HepG2 (cell line): Measurements from ENCODE around the gene RNF149. TPM values are rescaled to one million over a fixed set of nuclear protein-coding genes. Genes with fewer than 3 reads are reported as not detected.
A peak's percentile ranks its signal among the peaks of the same experiment; 100 is the strongest.

ENCODE experiments used
- ATAC-seq: fragments of 200-7000 bp; cut with Tn5 transposase; 3 replicates; pipeline ENCODE4 v1.9.1; 2020; ENCODE audit warnings: mild to moderate bottlenecking, moderate library complexity
- BruUV-seq: library from RNA; stranded (reverse); fragments of 400-500 nt; replicated peaks from 2 replicates; lab custom pipeline; 2021; lab: Mats Ljungman, UMichigan
- CTCF ChIA-PET: fragments of 300-600 bp; formaldehyde crosslinking; extraction: SDS; loops from one replicate; lab custom pipeline; 2021; ENCODE audit warnings: low total read pairs, inconsistent platforms, low intra/inter-chr PET ratio; lab: Yijun Ruan, JAX
- POLR2A ChIA-PET: fragments of 350-600 bp; sonication (Branson Sonifier 250); formaldehyde crosslinking; loops from one replicate; lab custom pipeline; 2020; ENCODE audit warnings: antibody characterized with exemption, inconsistent platforms; lab: Yijun Ruan, JAX
- DNase-seq: peaks from one replicate; pipeline ENCODE4 v3.0.0-alpha.2; 2015; ENCODE audit warnings: low spot score
- FAIRE-seq: peaks from 3 replicates; lab custom pipeline; 2011; peaks lifted over from hg19 to GRCh38; lab: Jason Lieb, UNC
- H2AFZ ChIP-seq: one replicate; pipeline ENCODE4 v1.6.1; 2011; ENCODE audit warnings: low read length, inconsistent platforms
- H3K27ac ChIP-seq: fragments of 300-600 bp; 3 replicates; pipeline ENCODE4 v1.8.0; 2011; ENCODE audit warnings: mixed run types, mild to moderate bottlenecking, mixed read lengths, low read length, inconsistent platforms; ENCODE audit not compliant: insufficient read depth; ENCODE audit errors: extremely low read length
- H3K27me3 ChIP-seq, 2 experiments: fragments of 200-600 bp in 1 of 2; 2 replicates in 1 of 2; 3 replicates in 1 of 2; pipeline versions ENCODE4 v1.6.0 to v1.8.0; 2011; ENCODE audit warnings: low read length in 2 of 2, mild to moderate bottlenecking in 2 of 2, moderate library complexity in 2 of 2, inconsistent platforms in 1 of 2; ENCODE audit not compliant: insufficient read depth in 2 of 2, control insufficient read depth in 1 of 2
- H3K36me3 ChIP-seq, 2 experiments: fragments of 200-600 bp in 1 of 2; replicated peaks in 1 of 2; 2 replicates in 1 of 2; 3 replicates in 1 of 2; pipeline versions ENCODE4 v1.5.1 to v1.8.0; 2011; ENCODE audit warnings: low read length in 2 of 2, inconsistent platforms in 1 of 2; ENCODE audit not compliant: insufficient read depth in 2 of 2, control insufficient read depth in 1 of 2
- H3K4me1 ChIP-seq: 2 replicates; pipeline ENCODE4 v1.5.1; 2012; ENCODE audit warnings: low read length, inconsistent platforms; ENCODE audit not compliant: insufficient read depth
- H3K4me2 ChIP-seq: 2 replicates; pipeline ENCODE4 v1.6.0; 2011; ENCODE audit warnings: low read depth, low read length, inconsistent platforms
- H3K4me3 ChIP-seq, 3 experiments: fragments of 200-600 bp in 1 of 3; sonication (generic), shearing (Covaris generic) in 1 of 3; replicated peaks in 1 of 3; 2 replicates each; pipeline ENCODE4 v1.5.1; 2011 to 2016; ENCODE audit warnings: low read length in 3 of 3, inconsistent platforms in 2 of 3, low read depth in 2 of 3, mild to moderate bottlenecking in 2 of 3, control low read depth in 1 of 3, mixed read lengths in 1 of 3; ENCODE audit not compliant: insufficient read depth in 1 of 3
- H3K79me2 ChIP-seq: one replicate; pipeline ENCODE4 v1.6.1; 2011; ENCODE audit warnings: low read length, inconsistent platforms; ENCODE audit not compliant: insufficient read depth
- H3K9ac ChIP-seq: 2 replicates; pipeline ENCODE4 v1.6.0; 2011; ENCODE audit warnings: mild to moderate bottlenecking, low read depth, low read length, inconsistent platforms; ENCODE audit not compliant: insufficient read depth
- H3K9me3 ChIP-seq: 2 replicates; pipeline ENCODE4 v1.5.1; 2012; ENCODE audit warnings: mild to moderate bottlenecking, low read length
- H4K20me1 ChIP-seq: 2 replicates; pipeline ENCODE4 v1.6.0; 2011; ENCODE audit warnings: inconsistent platforms, mild to moderate bottlenecking, low read length, moderate library complexity; ENCODE audit not compliant: insufficient read depth
- ASH2L ChIP-seq: fragments of 300-600, 200-600 bp; sonication (generic); IDR thresholded peaks from 2 replicates; pipeline ENCODE4 v1.7.0; 2017; ENCODE audit warnings: low read depth, mild to moderate bottlenecking, moderate library complexity, mixed read lengths, low read length; ENCODE audit not compliant: insufficient read length
- ATF3 ChIP-seq: sonication (generic); formaldehyde crosslinking; IDR thresholded peaks from 2 replicates; pipeline ENCODE4 v1.4.0; 2020; ENCODE audit warnings: missing genetic modification reagents
- ATF7 ChIP-seq, 2 experiments: fragments of 450-650 bp in 1 of 2; sonication (generic) in 1 of 2; formaldehyde crosslinking in 1 of 2; IDR thresholded peaks; 2 replicates each; pipeline versions ENCODE4 v1.4.0 to v1.6.1; 2016 to 2020; ENCODE audit warnings: antibody characterized with exemption in 1 of 2, mild to moderate bottlenecking in 1 of 2, missing genetic modification reagents in 1 of 2
- EHMT2 ChIP-seq: fragments of 200-600 bp; sonication (generic); IDR thresholded peaks from 2 replicates; pipeline ENCODE4 v1.7.0; 2017; ENCODE audit warnings: antibody characterized with exemption, low read depth, low read length, borderline replicate concordance
- HNF4A ChIP-seq: sonication (generic); formaldehyde crosslinking; IDR thresholded peaks from 2 replicates; pipeline ENCODE4 v1.4.0; 2020; ENCODE audit warnings: missing genetic modification reagents
- MIXL1 ChIP-seq: IDR thresholded peaks from 2 replicates; pipeline ENCODE4 v1.6.1; 2016
- SOX13 ChIP-seq, 3 experiments: fragments of 450-650 bp in 1 of 3; sonication (generic) in 1 of 3; formaldehyde crosslinking in 1 of 3; IDR thresholded peaks in 2 of 3; conservative IDR thresholded peaks in 1 of 3; 2 replicates each; pipeline versions ENCODE4 v1.5.0 to v1.6.1; 2016 to 2020; ENCODE audit warnings: antibody characterized with exemption in 1 of 3, mild to moderate bottlenecking in 1 of 3, missing compliant biosample characterization in 1 of 3, missing genetic modification reagents in 1 of 3, moderate library complexity in 1 of 3
- THRA ChIP-seq: sonication (generic); formaldehyde crosslinking; IDR thresholded peaks from 2 replicates; pipeline ENCODE4 v1.4.0; 2020; ENCODE audit warnings: missing genetic modification reagents, borderline replicate concordance
- ZFYVE20 ChIP-seq: sonication (generic); formaldehyde crosslinking; IDR thresholded peaks from 2 replicates; pipeline ENCODE4 v1.8.0; 2023; ENCODE audit warnings: low read depth, mild to moderate bottlenecking, moderate library complexity, missing genetic modification reagents, borderline replicate concordance
- ZNF142 ChIP-seq: sonication (generic); formaldehyde crosslinking; IDR thresholded peaks from 2 replicates; pipeline ENCODE4 v1.4.0; 2020; ENCODE audit warnings: missing genetic modification reagents
- ZNF331 ChIP-seq: sonication (generic); formaldehyde crosslinking; IDR thresholded peaks from 2 replicates; pipeline ENCODE4 v1.4.0; 2020; ENCODE audit warnings: missing genetic modification reagents
- ZNF335 ChIP-seq: sonication (generic); formaldehyde crosslinking; IDR thresholded peaks from 2 replicates; pipeline ENCODE4 v1.4.0; 2020; ENCODE audit warnings: missing genetic modification reagents
- ZNF501 ChIP-seq: sonication (generic); formaldehyde crosslinking; IDR thresholded peaks from 2 replicates; pipeline ENCODE4 v1.5.1; 2020; ENCODE audit warnings: mild to moderate bottlenecking, moderate library complexity, missing genetic modification reagents
- ZNF792 ChIP-seq: IDR thresholded peaks from 2 replicates; pipeline ENCODE4 v1.6.1; 2016
- WGBS: methylation state at CpG from one replicate; pipeline ENCODE4 v1.1.6; 2017; ENCODE audit warnings: low lambda C conversion rate; 5-methylcytosine and 5-hydroxymethylcytosine counted together
- in situ Hi-C: cut with HindIII; loops from 2 replicates; pipeline ENCODE4 v1.10.0; 2017; ENCODE audit warnings: low pct_unique_long_range_greater_than_20kb; ENCODE audit not compliant: extremely low pct_ligation_motif_present
- intact Hi-C: fragments of 100-400 bp; cut with micrococcal nuclease; formaldehyde crosslinking; loops from one replicate; pipeline ENCODE4 v1.10.0; 2022; ENCODE audit not compliant: unreplicated experiment
- polyA plus RNA-seq, 8 experiments: library from polyadenylated mRNA; depleted of rRNA in 3 of 8; stranded (reverse) in 7 of 8; unstranded in 1 of 8; fragments of >200 nt; fragmentation: Illumina TruSeq in 4 of 8; extraction: Trizol in 4 of 8; gene quantifications; 2 replicates each; pipeline versions ENCODE4 v1.2.1 to v1.2.3, GENCODE V29; 2011 to 2016; ENCODE audit warnings: low read depth in 4 of 8, missing spikeins in 1 of 8, mixed read lengths in 1 of 8; ENCODE audit not compliant: insufficient read depth in 1 of 8
- total RNA-seq, 5 experiments: library from RNA; depleted of rRNA; stranded (reverse); fragments of >200 nt; fragmentation: Illumina TruSeq; extraction: Trizol; gene quantifications; 2 replicates each; pipeline ENCODE4 v1.2.3, GENCODE V29; 2016; ENCODE audit warnings: low read depth in 1 of 5

Gene RNF149
- total and polyA plus RNA-seq, 2 of the 13 experiments (the other 11 are each of a cell fraction or from before 2014, with no cell fraction given) = 87.6 to 109 TPM

- Histone ChIP-seq H2AFZ (peak overlapping the region; percentile 51), H3K4me3 (no peak overlapping the region), H4K20me1 (no peaks in the 10 kb centered on the region), H3K4me2 (peak overlapping the region; percentile 37), H3K27me3 (no peaks in the 10 kb centered on the region), H3K27ac (peak overlapping the region; percentile 47), H3K9me3 (peaks cover 18% of the 10 kb centered on the region), H3K36me3 (no peaks in the 10 kb centered on the region), H3K79me2 (no peaks in the 10 kb centered on the region), H3K9ac (no peak overlapping the region), H3K4me1 (peaks cover 58% of the 10 kb centered on the region)
- peak; percentile 30 for FAIRE-seq
- ChIA-PET CTCF (no interaction called here), POLR2A (interaction anchor here (1.0 to 2.0 kb wide), 7 partner anchors 9 to 769 kb away, joined by 3 to 18 read pairs (median 5); partner anchors contain the start of genes CNOT11 and RPL31)
- DNase-seq = peak; percentile 86
- 13% methylated on average over 2 of the region's 2 CpGs for WGBS
- intact Hi-C loops (no loop called here), in situ Hi-C loops (no loop called here)
- BruUV-seq = no TSS peak
- ATAC-seq = peak; percentile 96
- TF ChIP-seq SOX13 (IDR thresholded peaks at IDR 0.05) (no peak), SOX13 (CRISPR knock-in tag; conservative IDR thresholded peaks at IDR 0.05 in 1 of 2, IDR thresholded peaks at IDR 0.05 in 1 of 2) (peak in 1 of 2 experiments; percentile 43; a peak in 1 of 4 replicates), EHMT2 (peak; percentile 86), ZFYVE20 (CRISPR knock-in tag) (no peak), HNF4A (CRISPR knock-in tag) (peak; percentile 71), ATF7 (IDR thresholded peaks at IDR 0.05) (0 out of 2 replicates have a peak, but pooled peaks have one; percentile 1), ATF7 (CRISPR knock-in tag; IDR thresholded peaks at IDR 0.05) (no peak), ZNF792 (CRISPR knock-in tag) (0 out of 2 replicates have a peak, but pooled peaks have one; percentile 38), ZNF501 (CRISPR knock-in tag) (0 out of 2 replicates have a peak, but pooled peaks have one; percentile 20), ATF3 (CRISPR knock-in tag) (no peak), ZNF331 (peak; percentile 84; the same call in 1 of the 2 replicates), ASH2L (peak; percentile 56), MIXL1 (0 out of 2 replicates have a peak, but pooled peaks have one; percentile 39), ZNF142 (CRISPR knock-in tag) (no peak), ZNF335 (no peak), THRA (CRISPR knock-in tag) (0 out of 2 replicates have a peak, but pooled peaks have one; percentile 60)
Measured at GRCh38 chr2:101230541-101231001, 77.9 kb downstream of the RNF149 start.
